NB4 (cell line): ENCODE data around the gene AIRE.

Source experiments
- CTCF ChIP-seq: IDR thresholded peaks from one replicate; pipeline ENCODE4 v1.5.1; 2012; ENCODE audit warnings: low read depth, low read length
- MYC ChIP-seq: IDR thresholded peaks from 2 replicates; pipeline ENCODE4 v1.6.1; 2011; ENCODE audit warnings: low read depth, low read length
- POLR2A ChIP-seq: IDR thresholded peaks from 2 replicates; pipeline ENCODE4 v1.6.1; 2011; ENCODE audit warnings: mild to moderate bottlenecking; ENCODE audit not compliant: insufficient read length; ENCODE audit errors: extremely low read depth

- no peak for TF ChIP-seq CTCF
- TF ChIP-seq MYC, result no peak
- TF ChIP-seq POLR2A, result no peak
Observed at GRCh38 chr21:44286716-44287632, 1.3 kb downstream of the AIRE start.
